Measurements from ENCODE around the gene ZNF319.

The ZNF319 gene

DNA sequence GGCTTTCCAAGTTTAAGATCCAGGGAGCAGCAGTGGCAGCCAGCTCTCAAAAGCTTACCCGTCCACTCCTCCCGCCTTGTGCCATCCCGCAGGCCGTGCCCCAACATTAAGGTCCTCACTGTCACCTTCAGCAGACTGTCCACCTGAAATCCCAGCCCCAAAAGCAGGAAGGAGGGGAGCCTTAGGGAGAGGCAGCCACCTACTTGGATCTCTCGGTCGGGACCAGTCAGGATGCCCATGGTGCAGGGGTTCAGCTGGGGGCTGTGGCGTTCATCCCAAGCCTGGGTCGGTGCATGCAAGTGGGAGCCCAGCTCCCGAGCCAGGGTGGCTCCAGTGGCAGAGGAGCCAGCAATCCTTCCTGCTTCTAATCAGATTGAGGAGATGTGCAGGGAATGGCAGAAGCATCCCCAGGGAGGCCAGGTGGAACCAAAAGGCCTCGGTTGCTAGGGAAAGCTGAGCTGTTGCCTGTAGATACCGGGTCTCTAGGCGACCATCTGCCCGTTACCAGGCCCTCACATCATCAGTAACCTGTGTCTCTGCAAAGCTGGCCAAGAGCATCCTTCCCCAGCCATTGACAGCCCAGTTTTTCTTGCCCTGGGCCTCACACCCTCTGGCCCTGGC is 54.2 kb downstream of the ZNF319 start:
- Histone ChIP-seq H3K27me3 (no peaks in the 10 kb centered on the region), H3K4me1 (peaks cover 0 to 9% (median 0%) of the 10 kb centered on the region in 10 experiments; a peak in 2 of 20 replicates), H3K9ac (no peak overlapping the region), H3K27ac (no peak overlapping the region), H3K9me3 (replicated peaks in 1 of 11) (no peaks in the 10 kb centered on the region), H4K20me1 (no peaks in the 10 kb centered on the region), H3K4me3 (no peak overlapping the region), H3K36me3 (no peaks in the 10 kb centered on the region), H3K4me2 (no peak overlapping the region)
- TF ChIP-seq Cebpa-rat (IDR thresholded peaks at IDR 0.05): no peak

DNA sequence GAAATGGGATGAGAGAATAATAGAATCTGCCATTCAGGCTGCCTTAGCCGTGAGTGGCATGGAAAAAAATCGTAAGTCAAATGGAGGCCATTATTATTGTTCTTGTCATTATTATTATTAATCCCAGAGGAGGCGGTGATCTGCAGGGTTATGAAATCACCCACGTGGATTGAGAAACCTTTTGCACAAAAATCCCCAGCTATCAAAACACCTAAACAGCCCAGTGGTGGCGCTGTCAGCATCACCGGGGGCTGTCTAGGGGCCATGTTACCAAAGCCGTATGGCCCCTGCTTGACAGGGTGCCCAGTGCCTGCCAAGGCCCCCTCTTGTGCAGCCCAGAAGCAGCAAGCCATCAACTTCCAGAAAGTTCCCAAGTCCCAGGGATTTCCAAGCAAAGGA is 54.7 kb downstream of the ZNF319 start:
- no peak for TF ChIP-seq Cebpa-rat (IDR thresholded peaks at IDR 0.05)
- no peaks in the 10 kb centered on the region for H4K20me1 ChIP-seq
- no peak overlapping the region for H3K4me3 ChIP-seq
- no peak overlapping the region for H3K4me2 ChIP-seq
- H3K36me3 ChIP-seq: no peaks in the 10 kb centered on the region
- no peaks in the 10 kb centered on the region for H3K9me3 ChIP-seq (replicated peaks in 1 of 11)
- peaks cover 0 to 9% (median 0%) of the 10 kb centered on the region in 10 experiments; a peak in 2 of 20 replicates for H3K4me1 ChIP-seq
- no peaks in the 10 kb centered on the region for H3K27me3 ChIP-seq
- H3K27ac ChIP-seq: no peak overlapping the region
- H3K9ac ChIP-seq: no peak overlapping the region

DNA sequence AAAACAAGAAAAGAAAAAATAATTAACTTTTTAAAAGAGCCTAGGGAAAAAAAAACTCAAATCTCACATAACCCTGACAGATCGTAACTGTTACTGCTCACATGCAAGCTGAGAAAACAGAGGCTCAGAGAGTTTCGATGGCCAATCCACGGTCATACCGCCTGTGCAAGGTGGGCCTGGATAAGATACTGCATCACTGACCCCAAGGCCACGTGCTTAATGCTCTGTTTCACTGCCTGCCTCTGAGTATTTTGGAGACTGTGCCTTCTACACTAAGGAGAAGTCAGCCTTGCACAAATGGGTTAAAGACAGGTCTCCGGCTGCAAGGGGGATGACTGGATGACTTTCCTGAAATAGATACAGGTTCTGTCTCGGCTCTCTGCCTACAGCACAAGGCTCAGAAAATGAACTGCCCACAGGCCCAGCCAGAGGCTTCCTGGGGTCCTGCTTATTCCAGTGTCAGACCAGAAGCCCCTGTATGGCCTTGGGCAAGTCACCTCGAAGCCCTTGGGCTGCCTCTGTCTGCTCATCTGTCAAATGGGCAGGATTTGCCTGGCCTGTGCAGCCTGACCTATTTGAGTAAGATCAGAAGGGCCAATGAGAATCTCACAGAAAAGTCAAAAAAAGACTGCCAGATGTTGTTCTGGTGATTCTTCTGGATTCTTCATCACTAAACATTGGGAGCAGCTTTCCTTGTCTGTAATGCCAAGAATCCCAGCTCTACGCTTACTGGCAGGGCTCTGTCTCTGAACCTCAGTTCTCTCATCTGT is 55.3 kb downstream of the ZNF319 start:
- Histone ChIP-seq H3K27ac (no peak overlapping the region), H3K27me3 (no peaks in the 10 kb centered on the region), H3K4me3 (no peak overlapping the region), H4K20me1 (no peaks in the 10 kb centered on the region), H3K9ac (no peak overlapping the region), H3K9me3 (replicated peaks in 1 of 11) (no peaks in the 10 kb centered on the region), H3K4me1 (peaks cover 0 to 9% (median 0%) of the 10 kb centered on the region in 10 experiments; a peak in 2 of 20 replicates), H3K4me2 (no peak overlapping the region), H3K36me3 (no peaks in the 10 kb centered on the region)
- no peak for TF ChIP-seq Cebpa-rat (IDR thresholded peaks at IDR 0.05)

All from BLaER1 treated with 17β-estradiol and CSF1 and Interleukin-3, amounts not matched to agents 10 nM and 100 nM (cell line).